Gastrocnemius medialis (tissue), 4 donors: ENCODE measurements around the gene EIF1AY.

Experiments used
- CTCF ChIP-seq, 5 experiments: fragments of 450-650 bp in 3 of 5; fragments of 200-600 bp in 2 of 5; sonication (generic) in 2 of 5; IDR thresholded peaks in 4 of 5; conservative IDR thresholded peaks in 1 of 5; 1 replicate in 4 of 5; 2 replicates in 1 of 5; pipeline ENCODE4 v1.5.1; 2016 to 2019; ENCODE audit warnings: antibody characterized with exemption in 5 of 5, mild to moderate bottlenecking in 3 of 5, moderate library complexity in 3 of 5
- POLR2A ChIP-seq, 2 donors: fragments of 450-650 bp; IDR thresholded peaks; one replicate each; pipeline ENCODE4 v1.6.1; 2017; ENCODE audit warnings: antibody characterized with exemption in 2 of 2, mild to moderate bottlenecking in 2 of 2, moderate library complexity in 2 of 2

- TF ChIP-seq CTCF (IDR thresholded peaks at IDR 0.05 in 4 of 5, conservative IDR thresholded peaks at IDR 0.05 in 1 of 5) (no peak), POLR2A (IDR thresholded peaks at IDR 0.05) (no peak)
Observed at GRCh38 chrY:20549289-20549688, 26.3 kb upstream of the EIF1AY start.
